ENCODE data around the gene F2R. TPM values are rescaled to one million over a fixed set of nuclear protein-coding genes. Genes with fewer than 3 reads are reported as not detected.

The F2R gene
- total and polyA plus RNA-seq, 2 donors (not counting 3 experiments of a cell fraction or from before 2014, with no cell fraction given), result 342 to 599 TPM

DNA sequence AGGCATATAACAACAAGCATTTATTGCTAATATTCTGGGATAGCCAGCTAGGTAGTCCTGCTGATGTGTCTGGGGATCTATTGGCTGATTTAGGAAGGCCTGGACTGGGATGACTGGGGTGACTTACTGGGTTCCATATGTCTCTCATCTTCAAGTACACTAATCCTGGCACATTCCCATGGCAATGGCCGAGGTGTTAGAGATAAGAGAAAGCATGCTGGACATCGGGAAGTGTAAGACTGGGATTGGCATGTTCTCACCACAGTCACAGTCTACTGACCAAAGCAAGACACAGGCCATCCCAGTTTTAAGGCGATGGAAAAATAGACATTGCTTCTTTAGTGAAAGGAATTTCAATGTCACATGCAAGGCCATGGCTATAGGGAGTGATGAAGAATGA, 29.7 kb downstream of the F2R start:
- CTCF ChIA-PET, result interaction anchor here (1.8 to 2.2 kb wide), 2 partner anchors 24 to 29 kb away, joined by 7 to 10 read pairs; no protein-coding TSS in a partner anchor
- Histone ChIP-seq H4K20me1 (replicated peaks; ENCODE audit: control insufficient read depth, extremely low read depth, insufficient read depth, low read length) (no peaks in the 10 kb centered on the region), H3K4me1 (ENCODE audit: control insufficient read depth, extremely low read depth, insufficient read depth, low read length) (no peaks in the 10 kb centered on the region), H3K4me2 (ENCODE audit: insufficient read depth, low read length) (no peak overlapping the region), H3K27ac (ENCODE audit: insufficient read depth, low read depth, low read length) (no peak overlapping the region), H3K9me3 (replicated peaks; ENCODE audit: control insufficient read depth, insufficient read depth, low read length) (no peaks in the 10 kb centered on the region), H3K36me3 (ENCODE audit: control insufficient read depth in 2 of 2, extremely low read depth in 1 of 2, insufficient read depth in 2 of 2, low read length in 2 of 2) (no peaks in the 10 kb centered on the region), H2AFZ (ENCODE audit: low read depth, low read length) (no peak overlapping the region), H3K79me2 (ENCODE audit: control insufficient read depth, insufficient read depth, low read length) (no peaks in the 10 kb centered on the region), H3K4me3 (replicated peaks in 1 of 3; ENCODE audit: insufficient read depth in 1 of 3, low read depth in 1 of 3, low read length in 3 of 3) (no peak overlapping the region), H3K27me3 (ENCODE audit: control insufficient read depth in 2 of 2, insufficient read depth in 2 of 2, low read length in 2 of 2) (no peaks in the 10 kb centered on the region), H3K9me1 (replicated peaks; ENCODE audit: control insufficient read depth, extremely low read depth, insufficient read depth, low read length) (no peaks in the 10 kb centered on the region), H3K9ac (replicated peaks; ENCODE audit: extremely low read depth, insufficient read depth, low read length) (no peak overlapping the region)
- TF ChIP-seq EZH2 (IDR thresholded peaks at IDR 0.05; ENCODE audit: borderline replicate concordance, low read depth, low read length, severe bottlenecking), result no peak
- no peak for TF ChIP-seq POLR2A (IDR thresholded peaks at IDR 0.05; ENCODE audit: low read depth, low read length)
- no peak for TF ChIP-seq MYC (IDR thresholded peaks at IDR 0.05; ENCODE audit: low read depth, low read length)
- TF ChIP-seq, protein P1, sequence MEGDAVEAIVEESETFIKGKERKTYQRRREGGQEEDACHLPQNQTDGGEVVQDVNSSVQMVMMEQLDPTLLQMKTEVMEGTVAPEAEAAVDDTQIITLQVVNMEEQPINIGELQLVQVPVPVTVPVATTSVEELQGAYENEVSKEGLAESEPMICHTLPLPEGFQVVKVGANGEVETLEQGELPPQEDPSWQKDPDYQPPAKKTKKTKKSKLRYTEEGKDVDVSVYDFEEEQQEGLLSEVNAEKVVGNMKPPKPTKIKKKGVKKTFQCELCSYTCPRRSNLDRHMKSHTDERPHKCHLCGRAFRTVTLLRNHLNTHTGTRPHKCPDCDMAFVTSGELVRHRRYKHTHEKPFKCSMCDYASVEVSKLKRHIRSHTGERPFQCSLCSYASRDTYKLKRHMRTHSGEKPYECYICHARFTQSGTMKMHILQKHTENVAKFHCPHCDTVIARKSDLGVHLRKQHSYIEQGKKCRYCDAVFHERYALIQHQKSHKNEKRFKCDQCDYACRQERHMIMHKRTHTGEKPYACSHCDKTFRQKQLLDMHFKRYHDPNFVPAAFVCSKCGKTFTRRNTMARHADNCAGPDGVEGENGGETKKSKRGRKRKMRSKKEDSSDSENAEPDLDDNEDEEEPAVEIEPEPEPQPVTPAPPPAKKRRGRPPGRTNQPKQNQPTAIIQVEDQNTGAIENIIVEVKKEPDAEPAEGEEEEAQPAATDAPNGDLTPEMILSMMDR (IDR thresholded peaks at IDR 0.05; ENCODE audit: extremely low read depth in 1 of 2, insufficient read depth in 1 of 2, low read depth in 1 of 2, low read length in 2 of 2), result no peak
- no peak for DNase-seq (ENCODE audit: low read depth, low spot score)
- no peak for FAIRE-seq
- dilution Hi-C loops (cut with MboI; ENCODE audit: extremely low pct_ligation_motif_present, low sequenced_read_pairs) (no loop called here), intact Hi-C loops (cut with micrococcal nuclease) (no loop called here)
- POLR2A ChIA-PET, result no interaction called here
- no TSS peak for BruUV-seq (replicated peaks)

DNA sequence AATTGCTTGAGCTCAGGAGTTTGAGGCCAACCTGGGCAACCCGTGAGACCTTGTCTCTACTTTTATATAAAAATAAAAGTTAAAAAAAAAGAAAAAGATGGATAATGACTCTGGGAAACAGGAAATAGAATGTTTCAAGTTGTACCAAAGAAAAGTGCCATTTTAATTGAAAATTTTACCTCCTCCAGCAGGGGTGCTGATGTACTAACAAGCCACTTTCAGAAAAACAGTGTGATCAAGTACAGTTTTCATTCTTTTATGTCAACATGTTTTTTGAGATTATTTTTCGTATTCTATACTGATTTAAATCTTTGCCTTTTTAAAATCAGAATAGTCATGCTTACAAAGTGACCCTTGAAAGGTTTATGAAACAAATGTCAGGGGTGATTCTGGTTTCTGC, 30.8 kb downstream of the F2R start:
- dilution Hi-C loops (cut with MboI; ENCODE audit: extremely low pct_ligation_motif_present, low sequenced_read_pairs), result no loop called here
- no TSS peak for BruUV-seq (replicated peaks)
- H3K4me3 ChIP-seq (replicated peaks in 1 of 3; ENCODE audit: insufficient read depth in 1 of 3, low read depth in 1 of 3, low read length in 3 of 3), result no peak overlapping the region

More for the DNA sequence above, 30.8 kb downstream of the F2R start:
- no peak for DNase-seq (ENCODE audit: low read depth, low spot score)
- Histone ChIP-seq H3K9me1 (replicated peaks; ENCODE audit: control insufficient read depth, extremely low read depth, insufficient read depth, low read length) (no peaks in the 10 kb centered on the region), H2AFZ (ENCODE audit: low read depth, low read length) (no peak overlapping the region), H4K20me1 (replicated peaks; ENCODE audit: control insufficient read depth, extremely low read depth, insufficient read depth, low read length) (no peaks in the 10 kb centered on the region), H3K27ac (ENCODE audit: insufficient read depth, low read depth, low read length) (no peak overlapping the region), H3K36me3 (ENCODE audit: control insufficient read depth in 2 of 2, extremely low read depth in 1 of 2, insufficient read depth in 2 of 2, low read length in 2 of 2) (no peaks in the 10 kb centered on the region), H3K4me2 (ENCODE audit: insufficient read depth, low read length) (no peak overlapping the region), H3K79me2 (ENCODE audit: control insufficient read depth, insufficient read depth, low read length) (no peaks in the 10 kb centered on the region), H3K9me3 (replicated peaks; ENCODE audit: control insufficient read depth, insufficient read depth, low read length) (no peaks in the 10 kb centered on the region), H3K27me3 (ENCODE audit: control insufficient read depth in 2 of 2, insufficient read depth in 2 of 2, low read length in 2 of 2) (no peaks in the 10 kb centered on the region), H3K9ac (replicated peaks; ENCODE audit: extremely low read depth, insufficient read depth, low read length) (no peak overlapping the region), H3K4me1 (ENCODE audit: control insufficient read depth, extremely low read depth, insufficient read depth, low read length) (no peaks in the 10 kb centered on the region)
- no peak for TF ChIP-seq EZH2 (IDR thresholded peaks at IDR 0.05; ENCODE audit: borderline replicate concordance, low read depth, low read length, severe bottlenecking)
- TF ChIP-seq FOS (IDR thresholded peaks at IDR 0.05; ENCODE audit: borderline replicate concordance, insufficient read depth, low read length), result no peak
- TF ChIP-seq, protein P1 (IDR thresholded peaks at IDR 0.05; ENCODE audit: extremely low read depth in 1 of 2, insufficient read depth in 1 of 2, low read depth in 1 of 2, low read length in 2 of 2), result no peak
- TF ChIP-seq POLR2A (IDR thresholded peaks at IDR 0.05; ENCODE audit: low read depth, low read length), result no peak
- no peak for TF ChIP-seq POLR2AphosphoS5 (IDR thresholded peaks at IDR 0.05; ENCODE audit: insufficient read depth, low read depth, low read length)
- no peak for TF ChIP-seq MYC (IDR thresholded peaks at IDR 0.05; ENCODE audit: low read depth, low read length)
- TF ChIP-seq JUN (IDR thresholded peaks at IDR 0.05; ENCODE audit: borderline replicate concordance, insufficient read depth, insufficient read length, low read depth), result no peak
- TF ChIP-seq, protein P2, sequence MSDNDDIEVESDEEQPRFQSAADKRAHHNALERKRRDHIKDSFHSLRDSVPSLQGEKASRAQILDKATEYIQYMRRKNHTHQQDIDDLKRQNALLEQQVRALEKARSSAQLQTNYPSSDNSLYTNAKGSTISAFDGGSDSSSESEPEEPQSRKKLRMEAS (IDR thresholded peaks at IDR 0.05; ENCODE audit: insufficient read depth, insufficient read length), result no peak
- no peak for TF ChIP-seq GATA2 (IDR thresholded peaks at IDR 0.05; ENCODE audit: insufficient read depth, insufficient read length, low read depth, low read length)
- intact Hi-C loops (cut with micrococcal nuclease), result no loop called here
- POLR2A ChIA-PET, result no interaction called here
- no peak for FAIRE-seq
- CTCF ChIA-PET, result interaction anchor here (2.2 kb wide), 1 partner anchor 28 kb away, joined by 10 read pairs; no protein-coding TSS in a partner anchor

All from endothelial cell of umbilical vein (primary cell).